GM12878 (cell line): ENCODE results near the gene CHIT1. TPM values are rescaled to one million over a fixed set of nuclear protein-coding genes. Genes with fewer than 3 reads are reported as not detected.

Experiments
- ATAC-seq: fragments of 200-7000 bp; cut with Tn5 transposase; 3 replicates; pipeline ENCODE4 v1.9.1; 2020; ENCODE audit warnings: mild to moderate bottlenecking, moderate library complexity
- BruUV-seq: library from RNA; stranded (reverse); fragments of 400-500 nt; replicated peaks from 2 replicates; lab custom pipeline; 2021; lab: Mats Ljungman, UMichigan
- CTCF ChIA-PET: fragments of 300-600 bp; sonication (Branson Sonifier 250); formaldehyde crosslinking; extraction: SDS; loops from one replicate; lab custom pipeline; 2021; ENCODE audit warnings: inconsistent platforms; lab: Yijun Ruan, JAX
- POLR2A ChIA-PET: fragments of 350-600 bp; formaldehyde crosslinking; extraction: SDS; loops from one replicate; lab custom pipeline; 2021; ENCODE audit warnings: inconsistent platforms; lab: Charles Lee
- RAD21 ChIA-PET: fragments of 300-600 bp; sonication (Branson Sonifier 250); formaldehyde crosslinking; loops from one replicate; lab custom pipeline; 2023; ENCODE audit warnings: antibody characterized with exemption; ENCODE audit not compliant: unreplicated experiment; lab: Charles Lee
- SMC1A ChIA-PET: fragments of 300-600 bp; sonication (Branson Sonifier 250); formaldehyde crosslinking; loops from one replicate; lab custom pipeline; 2023; ENCODE audit not compliant: unreplicated experiment, uncharacterized antibody; lab: Charles Lee
- DNase-seq: peaks from one replicate; pipeline ENCODE4 v3.0.0-alpha.2; 2011; ENCODE audit warnings: low read depth, low spot score
- FAIRE-seq: peaks from 3 replicates; lab custom pipeline; 2011; peaks lifted over from hg19 to GRCh38; lab: Jason Lieb, UNC
- H2AFZ ChIP-seq: 2 replicates; pipeline ENCODE4 v1.6.0; 2011; ENCODE audit warnings: low read depth, low read length, control low read depth; ENCODE audit not compliant: control insufficient read depth
- H3K27ac ChIP-seq: 2 replicates; pipeline ENCODE4 v1.5.1; 2011; ENCODE audit warnings: control low read depth; ENCODE audit not compliant: control insufficient read depth, insufficient read depth
- H3K27me3 ChIP-seq, 2 experiments: replicated peaks in 1 of 2; 2 replicates each; pipeline versions ENCODE4 v1.6.0 to v1.6.1; 2011; ENCODE audit warnings: low read length in 1 of 2; ENCODE audit not compliant: control insufficient read depth in 2 of 2, insufficient read depth in 2 of 2
- H3K36me3 ChIP-seq, 2 experiments: 2 replicates each; pipeline ENCODE4 v1.5.1; 2011; ENCODE audit warnings: low read length in 1 of 2; ENCODE audit not compliant: control insufficient read depth in 2 of 2, insufficient read depth in 2 of 2
- H3K4me1 ChIP-seq: 2 replicates; pipeline ENCODE4 v1.6.1; 2011; ENCODE audit warnings: mild to moderate bottlenecking, low read length, moderate library complexity, mixed read lengths; ENCODE audit not compliant: control insufficient read depth, insufficient read depth
- H3K4me2 ChIP-seq: 2 replicates; pipeline ENCODE4 v1.6.0; 2011; ENCODE audit warnings: control low read depth; ENCODE audit not compliant: control insufficient read depth, insufficient read depth
- H3K4me3 ChIP-seq: fragments of 200-600 bp; sonication (generic); 2 replicates; pipeline ENCODE4 v1.5.1; 2016
- H3K79me2 ChIP-seq: 2 replicates; pipeline ENCODE4 v1.6.0; 2011; ENCODE audit warnings: low read length; ENCODE audit not compliant: control insufficient read depth, insufficient read depth
- H3K9ac ChIP-seq: 2 replicates; pipeline ENCODE4 v1.8.0; 2011; ENCODE audit warnings: low read length, control low read depth, mixed read lengths; ENCODE audit not compliant: control insufficient read depth, insufficient read depth
- H3K9me3 ChIP-seq: replicated peaks from 3 replicates; pipeline ENCODE4 v1.5.1; 2011; ENCODE audit warnings: mild to moderate bottlenecking, low read length; ENCODE audit not compliant: control insufficient read depth, insufficient read depth
- H4K20me1 ChIP-seq: 2 replicates; pipeline ENCODE4 v1.6.0; 2011; ENCODE audit not compliant: control insufficient read depth, insufficient read depth
- NR2C1 ChIP-seq: fragments of 450-650 bp; IDR thresholded peaks from 2 replicates; pipeline ENCODE4 v1.6.1; 2017; ENCODE audit warnings: antibody characterized with exemption, mild to moderate bottlenecking, moderate library complexity
- SMC3 ChIP-seq: IDR thresholded peaks from 2 replicates; pipeline ENCODE4 v1.6.1; 2011; ENCODE audit warnings: low read length, improper control_type of control experiment, borderline replicate concordance
- SP1 ChIP-seq: IDR thresholded peaks from one replicate; pipeline ENCODE4 v1.6.1; 2011; ENCODE audit warnings: low read depth, low read length
- ZNF274 ChIP-seq: IDR thresholded peaks from one replicate; pipeline ENCODE4 v1.8.0; 2011; ENCODE audit not compliant: insufficient read length, insufficient read depth
- WGBS: methylation state at CpG from one replicate; pipeline ENCODE4 v1.1.6; 2016; ENCODE audit warnings: low lambda C conversion rate; ENCODE audit not compliant: insufficient replicate concordance, insufficient coverage; ENCODE audit errors: missing lambda C conversion rate; 5-methylcytosine and 5-hydroxymethylcytosine counted together
- in situ Hi-C: fragments of 300-500 bp; cut with MboI; formaldehyde crosslinking; loops from 9 replicates; pipeline ENCODE4 v1.14.3; 2018; ENCODE audit warnings: mixed read lengths
- intact Hi-C: fragments of 100-400 bp; cut with micrococcal nuclease; formaldehyde crosslinking; loops from one replicate; pipeline ENCODE4 v1.14.2; 2022; ENCODE audit not compliant: unreplicated experiment
- polyA plus RNA-seq, 11 experiments: library from polyadenylated mRNA; depleted of rRNA in 4 of 11; unstranded in 6 of 11; stranded (reverse) in 5 of 11; fragments of >200 nt; fragmentation: Nextera tagmentation in 4 of 11; fragmentation: Illumina TruSeq in 1 of 11; extraction: Ambion mirVana in 4 of 11; extraction: Trizol in 1 of 11; gene quantifications; 1 replicate in 1 of 11; 2 replicates in 10 of 11; pipeline versions ENCODE4 v1.2.1 to v1.2.3, GENCODE V29; 2011 to 2016; ENCODE audit warnings: inconsistent platforms in 2 of 11, missing spikeins in 2 of 11, low read depth in 1 of 11
- total RNA-seq, 4 experiments: library from RNA; depleted of rRNA in 3 of 4; stranded (reverse); fragments of >200 nt in 3 of 4; fragmentation: Illumina TruSeq in 1 of 4; extraction: Trizol in 1 of 4; gene quantifications; 2 replicates each; pipeline versions ENCODE4 v1.2.1 to v1.2.3, GENCODE V29; 2013 to 2021
- TF ChIP-seq, protein P1 (sequence below): fragments of 450-650 bp; IDR thresholded peaks from 2 replicates; pipeline ENCODE4 v1.6.1; 2017; ENCODE audit warnings: low read depth, mild to moderate bottlenecking, moderate library complexity
- TF ChIP-seq, protein P2 (sequence below): IDR thresholded peaks from 2 replicates; pipeline ENCODE4 v1.6.1; 2012; ENCODE audit warnings: low read length, inconsistent platforms
- TF ChIP-seq, protein P3 (sequence below): fragments of 450-650 bp; formaldehyde crosslinking; IDR thresholded peaks from 2 replicates; pipeline ENCODE4 v1.4.0; 2020; ENCODE audit warnings: mild to moderate bottlenecking, moderate library complexity
- TF ChIP-seq, protein P4 (sequence below): IDR thresholded peaks from 2 replicates; pipeline ENCODE4 v1.6.1; 2012; ENCODE audit warnings: mild to moderate bottlenecking, low read depth, low read length
- TF ChIP-seq, protein P5 (sequence below): IDR thresholded peaks from 2 replicates; pipeline ENCODE4 v1.6.1; 2011; ENCODE audit warnings: mild to moderate bottlenecking, low read depth, low read length, moderate library complexity; ENCODE audit not compliant: insufficient replicate concordance

Gene CHIT1
- total and polyA plus RNA-seq, 10 of the 15 experiments (the other 5 are each of a cell fraction or from before 2014, with no cell fraction given) = 0.02 to 2.1 (median 0.76) TPM

DNA sequence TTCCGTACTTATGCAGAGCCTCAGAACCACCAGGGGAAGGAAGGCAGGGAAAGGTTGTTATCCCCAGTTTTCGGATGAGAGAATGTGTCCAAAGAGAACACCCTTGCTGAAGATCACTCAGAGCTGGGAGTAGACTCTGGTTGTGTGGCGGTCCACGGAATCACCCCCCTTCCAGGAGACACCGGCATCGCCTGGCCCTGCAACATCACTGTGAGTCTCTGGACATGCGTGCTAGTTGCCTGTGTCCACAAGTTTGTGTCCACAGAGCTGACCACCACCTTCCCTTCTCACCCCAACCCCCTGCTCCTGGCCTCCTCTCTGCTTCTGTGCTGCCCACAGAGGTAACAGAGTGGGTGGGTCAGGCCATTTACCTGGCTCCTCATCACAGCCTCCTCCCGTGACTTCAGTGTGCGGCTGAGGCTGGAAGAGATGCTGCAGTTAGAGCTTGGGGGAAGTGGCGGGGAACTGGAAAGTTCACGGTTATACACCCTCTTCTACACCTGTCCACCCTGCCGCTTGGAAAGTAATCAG is 61.2 kb downstream of the CHIT1 start:
- H4K20me1 ChIP-seq = no peaks in the 10 kb centered on the region
- FAIRE-seq (no peak), DNase-seq (no peak), ATAC-seq (no peak)
- peaks cover 0 to 2% of the 10 kb centered on the region in 2 experiments; a peak in 2 of 4 replicates for H3K27me3 ChIP-seq
- intact Hi-C loops = no loop called here
- BruUV-seq = no TSS peak
- SMC1A ChIA-PET = no interaction called here
- WGBS = 50% methylated on average over 12 of the region's 12 CpGs
- H3K27ac ChIP-seq = no peak overlapping the region
- RAD21 ChIA-PET = interaction anchor here (0.9 to 4.6 kb wide), 2 partner anchors 47 to 129 kb away, joined by 4 to 61 read pairs; no protein-coding TSS in a partner anchor
- POLR2A ChIA-PET = no interaction called here
- peaks cover 4% of the 10 kb centered on the region; the same call in 1 of the 2 replicates for H3K4me1 ChIP-seq
- no peak overlapping the region for H3K4me2 ChIP-seq
- no peak overlapping the region for H2AFZ ChIP-seq
- in situ Hi-C loops = no loop called here
- H3K36me3 ChIP-seq = no peaks in the 10 kb centered on the region
- no peaks in the 10 kb centered on the region for H3K79me2 ChIP-seq
- no peak overlapping the region for H3K9ac ChIP-seq
- H3K9me3 ChIP-seq = no peaks in the 10 kb centered on the region
- CTCF ChIA-PET = interaction anchor here (0.8 to 8.0 kb wide), 4 partner anchors 48 to 138 kb away, joined by 3 to 114 read pairs (median 10); no protein-coding TSS in a partner anchor
- no peak overlapping the region for H3K4me3 ChIP-seq
- TF ChIP-seq, protein P1, sequence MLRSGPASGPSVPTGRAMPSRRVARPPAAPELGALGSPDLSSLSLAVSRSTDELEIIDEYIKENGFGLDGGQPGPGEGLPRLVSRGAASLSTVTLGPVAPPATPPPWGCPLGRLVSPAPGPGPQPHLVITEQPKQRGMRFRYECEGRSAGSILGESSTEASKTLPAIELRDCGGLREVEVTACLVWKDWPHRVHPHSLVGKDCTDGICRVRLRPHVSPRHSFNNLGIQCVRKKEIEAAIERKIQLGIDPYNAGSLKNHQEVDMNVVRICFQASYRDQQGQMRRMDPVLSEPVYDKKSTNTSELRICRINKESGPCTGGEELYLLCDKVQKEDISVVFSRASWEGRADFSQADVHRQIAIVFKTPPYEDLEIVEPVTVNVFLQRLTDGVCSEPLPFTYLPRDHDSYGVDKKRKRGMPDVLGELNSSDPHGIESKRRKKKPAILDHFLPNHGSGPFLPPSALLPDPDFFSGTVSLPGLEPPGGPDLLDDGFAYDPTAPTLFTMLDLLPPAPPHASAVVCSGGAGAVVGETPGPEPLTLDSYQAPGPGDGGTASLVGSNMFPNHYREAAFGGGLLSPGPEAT = no peak
- TF ChIP-seq SMC3 = no peak
- TF ChIP-seq, protein P2, sequence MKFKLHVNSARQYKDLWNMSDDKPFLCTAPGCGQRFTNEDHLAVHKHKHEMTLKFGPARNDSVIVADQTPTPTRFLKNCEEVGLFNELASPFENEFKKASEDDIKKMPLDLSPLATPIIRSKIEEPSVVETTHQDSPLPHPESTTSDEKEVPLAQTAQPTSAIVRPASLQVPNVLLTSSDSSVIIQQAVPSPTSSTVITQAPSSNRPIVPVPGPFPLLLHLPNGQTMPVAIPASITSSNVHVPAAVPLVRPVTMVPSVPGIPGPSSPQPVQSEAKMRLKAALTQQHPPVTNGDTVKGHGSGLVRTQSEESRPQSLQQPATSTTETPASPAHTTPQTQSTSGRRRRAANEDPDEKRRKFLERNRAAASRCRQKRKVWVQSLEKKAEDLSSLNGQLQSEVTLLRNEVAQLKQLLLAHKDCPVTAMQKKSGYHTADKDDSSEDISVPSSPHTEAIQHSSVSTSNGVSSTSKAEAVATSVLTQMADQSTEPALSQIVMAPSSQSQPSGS = no peak
- no peak for TF ChIP-seq SP1
- TF ChIP-seq, protein P3, sequence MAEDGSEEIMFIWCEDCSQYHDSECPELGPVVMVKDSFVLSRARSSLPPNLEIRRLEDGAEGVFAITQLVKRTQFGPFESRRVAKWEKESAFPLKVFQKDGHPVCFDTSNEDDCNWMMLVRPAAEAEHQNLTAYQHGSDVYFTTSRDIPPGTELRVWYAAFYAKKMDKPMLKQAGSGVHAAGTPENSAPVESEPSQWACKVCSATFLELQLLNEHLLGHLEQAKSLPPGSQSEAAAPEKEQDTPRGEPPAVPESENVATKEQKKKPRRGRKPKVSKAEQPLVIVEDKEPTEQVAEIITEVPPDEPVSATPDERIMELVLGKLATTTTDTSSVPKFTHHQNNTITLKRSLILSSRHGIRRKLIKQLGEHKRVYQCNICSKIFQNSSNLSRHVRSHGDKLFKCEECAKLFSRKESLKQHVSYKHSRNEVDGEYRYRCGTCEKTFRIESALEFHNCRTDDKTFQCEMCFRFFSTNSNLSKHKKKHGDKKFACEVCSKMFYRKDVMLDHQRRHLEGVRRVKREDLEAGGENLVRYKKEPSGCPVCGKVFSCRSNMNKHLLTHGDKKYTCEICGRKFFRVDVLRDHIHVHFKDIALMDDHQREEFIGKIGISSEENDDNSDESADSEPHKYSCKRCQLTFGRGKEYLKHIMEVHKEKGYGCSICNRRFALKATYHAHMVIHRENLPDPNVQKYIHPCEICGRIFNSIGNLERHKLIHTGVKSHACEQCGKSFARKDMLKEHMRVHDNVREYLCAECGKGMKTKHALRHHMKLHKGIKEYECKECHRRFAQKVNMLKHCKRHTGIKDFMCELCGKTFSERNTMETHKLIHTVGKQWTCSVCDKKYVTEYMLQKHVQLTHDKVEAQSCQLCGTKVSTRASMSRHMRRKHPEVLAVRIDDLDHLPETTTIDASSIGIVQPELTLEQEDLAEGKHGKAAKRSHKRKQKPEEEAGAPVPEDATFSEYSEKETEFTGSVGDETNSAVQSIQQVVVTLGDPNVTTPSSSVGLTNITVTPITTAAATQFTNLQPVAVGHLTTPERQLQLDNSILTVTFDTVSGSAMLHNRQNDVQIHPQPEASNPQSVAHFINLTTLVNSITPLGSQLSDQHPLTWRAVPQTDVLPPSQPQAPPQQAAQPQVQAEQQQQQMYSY (CRISPR knock-in tag) = no peak
- TF ChIP-seq, protein P4, sequence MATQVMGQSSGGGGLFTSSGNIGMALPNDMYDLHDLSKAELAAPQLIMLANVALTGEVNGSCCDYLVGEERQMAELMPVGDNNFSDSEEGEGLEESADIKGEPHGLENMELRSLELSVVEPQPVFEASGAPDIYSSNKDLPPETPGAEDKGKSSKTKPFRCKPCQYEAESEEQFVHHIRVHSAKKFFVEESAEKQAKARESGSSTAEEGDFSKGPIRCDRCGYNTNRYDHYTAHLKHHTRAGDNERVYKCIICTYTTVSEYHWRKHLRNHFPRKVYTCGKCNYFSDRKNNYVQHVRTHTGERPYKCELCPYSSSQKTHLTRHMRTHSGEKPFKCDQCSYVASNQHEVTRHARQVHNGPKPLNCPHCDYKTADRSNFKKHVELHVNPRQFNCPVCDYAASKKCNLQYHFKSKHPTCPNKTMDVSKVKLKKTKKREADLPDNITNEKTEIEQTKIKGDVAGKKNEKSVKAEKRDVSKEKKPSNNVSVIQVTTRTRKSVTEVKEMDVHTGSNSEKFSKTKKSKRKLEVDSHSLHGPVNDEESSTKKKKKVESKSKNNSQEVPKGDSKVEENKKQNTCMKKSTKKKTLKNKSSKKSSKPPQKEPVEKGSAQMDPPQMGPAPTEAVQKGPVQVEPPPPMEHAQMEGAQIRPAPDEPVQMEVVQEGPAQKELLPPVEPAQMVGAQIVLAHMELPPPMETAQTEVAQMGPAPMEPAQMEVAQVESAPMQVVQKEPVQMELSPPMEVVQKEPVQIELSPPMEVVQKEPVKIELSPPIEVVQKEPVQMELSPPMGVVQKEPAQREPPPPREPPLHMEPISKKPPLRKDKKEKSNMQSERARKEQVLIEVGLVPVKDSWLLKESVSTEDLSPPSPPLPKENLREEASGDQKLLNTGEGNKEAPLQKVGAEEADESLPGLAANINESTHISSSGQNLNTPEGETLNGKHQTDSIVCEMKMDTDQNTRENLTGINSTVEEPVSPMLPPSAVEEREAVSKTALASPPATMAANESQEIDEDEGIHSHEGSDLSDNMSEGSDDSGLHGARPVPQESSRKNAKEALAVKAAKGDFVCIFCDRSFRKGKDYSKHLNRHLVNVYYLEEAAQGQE = no peak
- no peak for TF ChIP-seq NR2C1
- TF ChIP-seq, protein P5, sequence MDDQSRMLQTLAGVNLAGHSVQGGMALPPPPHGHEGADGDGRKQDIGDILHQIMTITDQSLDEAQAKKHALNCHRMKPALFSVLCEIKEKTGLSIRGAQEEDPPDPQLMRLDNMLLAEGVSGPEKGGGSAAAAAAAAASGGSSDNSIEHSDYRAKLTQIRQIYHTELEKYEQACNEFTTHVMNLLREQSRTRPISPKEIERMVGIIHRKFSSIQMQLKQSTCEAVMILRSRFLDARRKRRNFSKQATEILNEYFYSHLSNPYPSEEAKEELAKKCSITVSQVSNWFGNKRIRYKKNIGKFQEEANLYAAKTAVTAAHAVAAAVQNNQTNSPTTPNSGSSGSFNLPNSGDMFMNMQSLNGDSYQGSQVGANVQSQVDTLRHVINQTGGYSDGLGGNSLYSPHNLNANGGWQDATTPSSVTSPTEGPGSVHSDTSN = no peak
- no peak for TF ChIP-seq ZNF274
